HG03108 (cell line): ENCODE data around the gene DTHD1.
A peak's percentile ranks its signal among the peaks of the same experiment; 100 is the strongest.

Source experiments
- ATAC-seq: cut with Tn5 transposase; IDR thresholded peaks from one replicate; pipeline ENCODE4 v1.9.1; 2021; ENCODE audit warnings: moderate library complexity; ENCODE audit not compliant: unreplicated experiment

The DTHD1 gene

GRCh38 chr4:36312511-36312910 is 31.1 kb downstream of the DTHD1 start:
- no peak for ATAC-seq

- ATAC-seq = no peak
Observed at GRCh38 chr4:36313301-36313700, 31.9 kb downstream of the DTHD1 start.

- no peak for ATAC-seq
Observed at GRCh38 chr4:36313703-36314102, 32.3 kb downstream of the DTHD1 start.

- ATAC-seq = no peak
Observed at GRCh38 chr4:36316607-36317006, 35.2 kb downstream of the DTHD1 start.

- ATAC-seq = no peak
Observed at GRCh38 chr4:36317721-36318120, 36.3 kb downstream of the DTHD1 start.

- peak; percentile 35 for ATAC-seq
Observed at GRCh38 chr4:36320117-36320896, 38.9 kb downstream of the DTHD1 start.

GRCh38 chr4:36321176-36321575 is 39.8 kb downstream of the DTHD1 start:
- ATAC-seq = no peak

GRCh38 chr4:36322921-36323354 is 41.5 kb downstream of the DTHD1 start:
- peak; percentile 27 for ATAC-seq

- ATAC-seq = no peak
Observed at GRCh38 chr4:36323816-36324419, 42.5 kb downstream of the DTHD1 start.

GRCh38 chr4:36324808-36325207 is 43.4 kb downstream of the DTHD1 start:
- no peak for ATAC-seq

- ATAC-seq = peak; percentile 72
Observed at GRCh38 chr4:36325499-36325898, 44.1 kb downstream of the DTHD1 start.

GRCh38 chr4:36325926-36326325 is 44.5 kb downstream of the DTHD1 start:
- ATAC-seq = no peak

GRCh38 chr4:36326476-36327029 is 45.1 kb downstream of the DTHD1 start:
- ATAC-seq = no peak

- no peak for ATAC-seq
Observed at GRCh38 chr4:36327400-36327799, 46.0 kb downstream of the DTHD1 start.

- ATAC-seq = no peak
Observed at GRCh38 chr4:36328130-36328529, 46.7 kb downstream of the DTHD1 start.

GRCh38 chr4:36329228-36329627 is 47.8 kb downstream of the DTHD1 start:
- no peak for ATAC-seq

- no peak for ATAC-seq
Observed at GRCh38 chr4:36330796-36331195, 49.4 kb downstream of the DTHD1 start.

GRCh38 chr4:36332023-36332781 is 50.8 kb downstream of the DTHD1 start:
- ATAC-seq = peak; percentile 72

GRCh38 chr4:36332782-36333131 is 51.3 kb downstream of the DTHD1 start:
- ATAC-seq = peak; percentile 95

GRCh38 chr4:36333303-36333877 is 52.0 kb downstream of the DTHD1 start:
- ATAC-seq = no peak

- no peak for ATAC-seq
Observed at GRCh38 chr4:36337665-36338185, 56.3 kb downstream of the DTHD1 start.
